Keratinocyte (primary cell): ENCODE measurements around the gene RAB12. TPM values are rescaled to one million over a fixed set of nuclear protein-coding genes. Genes with fewer than 3 reads are reported as not detected.
"Not testable (repeated sequence)": the region's sequence is repeated elsewhere in the genome, so short reads cannot be mapped to it uniquely, and the experiment has no call there.

Experiments
- DNase-seq: peaks from one replicate; pipeline ENCODE4 v3.0.0-alpha.2; 2011; ENCODE audit warnings: low read depth, missing footprints, low spot score
- FAIRE-seq: peaks from 2 replicates; lab custom pipeline; 2011; peaks lifted over from hg19 to GRCh38; lab: Jason Lieb, UNC
- H2AFZ ChIP-seq: 2 replicates; pipeline ENCODE4 v1.6.0; 2012; ENCODE audit warnings: low read length, control low read depth, inconsistent platforms; ENCODE audit not compliant: control insufficient read depth
- H3K27ac ChIP-seq: 2 replicates; pipeline ENCODE4 v1.5.1; 2011; ENCODE audit warnings: low read length; ENCODE audit not compliant: control insufficient read depth, insufficient read depth
- H3K27me3 ChIP-seq: 3 replicates; pipeline ENCODE4 v1.6.0; 2011; ENCODE audit warnings: low read length; ENCODE audit not compliant: control insufficient read depth, insufficient read depth; ENCODE audit errors: extremely low read depth
- H3K36me3 ChIP-seq, 2 experiments: 2 replicates in 1 of 2; 3 replicates in 1 of 2; pipeline ENCODE4 v1.5.1; 2011; ENCODE audit warnings: low read length in 2 of 2, mild to moderate bottlenecking in 1 of 2; ENCODE audit not compliant: control insufficient read depth in 2 of 2, insufficient read depth in 2 of 2; ENCODE audit errors: extremely low read depth in 1 of 2
- H3K4me1 ChIP-seq: 3 replicates; pipeline ENCODE4 v1.5.1; 2011; ENCODE audit warnings: low read length; ENCODE audit not compliant: control insufficient read depth, insufficient read depth; ENCODE audit errors: extremely low read depth
- H3K4me2 ChIP-seq: 3 replicates; pipeline ENCODE4 v1.6.0; 2011; ENCODE audit warnings: low read depth, low read length; ENCODE audit not compliant: control insufficient read depth, insufficient read depth; ENCODE audit errors: extremely low read depth
- H3K4me3 ChIP-seq, 3 experiments: fragments of 200-600 bp in 1 of 3; sonication (generic) in 1 of 3; 2 replicates in 2 of 3; 3 replicates in 1 of 3; pipeline ENCODE4 v1.5.1; 2011 to 2016; ENCODE audit warnings: low read length in 3 of 3, mild to moderate bottlenecking in 3 of 3, control low read depth in 2 of 3, inconsistent platforms in 1 of 3, low read depth in 1 of 3, mixed read lengths in 1 of 3, mixed run types in 1 of 3, moderate library complexity in 1 of 3; ENCODE audit not compliant: control insufficient read depth in 2 of 3, insufficient read depth in 2 of 3; ENCODE audit errors: extremely low read depth in 1 of 3
- H3K79me2 ChIP-seq: 2 replicates; pipeline ENCODE4 v1.6.0; 2012; ENCODE audit warnings: low read length; ENCODE audit not compliant: control insufficient read depth, insufficient read depth
- H3K9ac ChIP-seq: 3 replicates; pipeline ENCODE4 v1.6.0; 2011; ENCODE audit warnings: low read length; ENCODE audit not compliant: control insufficient read depth, insufficient read depth; ENCODE audit errors: extremely low read depth
- H3K9me1 ChIP-seq: 3 replicates; pipeline ENCODE4 v1.6.0; 2011; ENCODE audit warnings: low read length; ENCODE audit not compliant: control insufficient read depth, insufficient read depth; ENCODE audit errors: extremely low read depth
- H3K9me3 ChIP-seq: 2 replicates; pipeline ENCODE4 v1.5.1; 2012; ENCODE audit warnings: low read depth, low read length; ENCODE audit not compliant: control insufficient read depth
- H4K20me1 ChIP-seq: 3 replicates; pipeline ENCODE4 v1.6.0; 2011; ENCODE audit warnings: low read length; ENCODE audit not compliant: control insufficient read depth, insufficient read depth; ENCODE audit errors: extremely low read depth
- EZH2 ChIP-seq: IDR thresholded peaks from one replicate; pipeline ENCODE4 v1.6.1; 2012; ENCODE audit warnings: inconsistent platforms, mild to moderate bottlenecking, low read length, moderate library complexity
- dilution Hi-C: fragments of 300-500 bp; cut with MboI; formaldehyde crosslinking; loops from one replicate; pipeline ENCODE4 v1.7.0; 2020; ENCODE audit warnings: low sequenced_read_pairs; ENCODE audit not compliant: extremely low pct_ligation_motif_present
- polyA plus RNA-seq, 5 experiments: library from polyadenylated mRNA; depleted of rRNA in 3 of 5; stranded (reverse) in 3 of 5; stranded (forward) in 1 of 5; unstranded in 1 of 5; fragments of >200 nt; gene quantifications; 1 replicate in 1 of 5; 2 replicates in 3 of 5; 3 replicates in 1 of 5; pipeline versions ENCODE4 v1.2.1 to v1.2.3, GENCODE V29; 2011 to 2012; ENCODE audit warnings: missing spikeins in 2 of 5, low read depth in 1 of 5, low replicate concordance in 1 of 5
- TF ChIP-seq, protein P1 (sequence below), 3 experiments: IDR thresholded peaks in 1 of 3; conservative IDR thresholded peaks in 1 of 3; optimal IDR thresholded peaks in 1 of 3; 2 replicates in 2 of 3; 3 replicates in 1 of 3; pipeline versions ENCODE3 to v1.5.1; 2011; ENCODE audit warnings: low read length in 3 of 3, mild to moderate bottlenecking in 3 of 3, moderate library complexity in 2 of 3, control low read depth in 1 of 3, inconsistent platforms in 1 of 3; ENCODE audit not compliant: insufficient read depth in 2 of 3; ENCODE audit errors: extremely low read depth in 1 of 3

The RAB12 gene
- polyA plus RNA-seq, 1 donor (not counting 4 experiments of a cell fraction or from before 2014, with no cell fraction given) = 46.4 TPM

DNA sequence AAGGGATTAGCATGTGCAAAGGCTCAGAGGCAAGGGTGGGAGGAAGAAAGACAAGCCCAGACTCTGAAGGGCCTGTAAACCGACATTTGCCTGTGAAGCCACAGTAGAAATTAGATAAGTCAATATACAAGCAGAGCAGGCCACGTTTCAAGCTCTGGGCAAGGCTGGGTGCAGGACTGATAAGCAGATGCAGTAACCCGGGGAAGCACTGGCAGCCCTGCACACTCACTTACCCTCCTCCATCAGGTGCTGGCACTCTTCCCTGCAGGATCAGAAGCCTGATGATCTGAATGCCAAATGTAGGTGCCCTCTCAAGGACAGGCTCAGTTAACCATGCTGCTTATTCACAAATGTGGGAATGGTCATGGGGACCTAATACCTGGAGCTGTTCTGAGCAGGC is 46.3 kb upstream of the RAB12 start:
- no peak overlapping the region for H3K4me3 ChIP-seq
- H3K27me3 ChIP-seq = peaks cover 3% of the 10 kb centered on the region
- peaks cover 3% of the 10 kb centered on the region for H3K4me1 ChIP-seq
- H3K4me2 ChIP-seq = no peak overlapping the region
- no peaks in the 10 kb centered on the region for H3K9me1 ChIP-seq
- no peaks in the 10 kb centered on the region for H3K9me3 ChIP-seq
- FAIRE-seq = no peak
- no peaks in the 10 kb centered on the region for H4K20me1 ChIP-seq
- H2AFZ ChIP-seq = no peak overlapping the region
- TF ChIP-seq, protein P1, sequence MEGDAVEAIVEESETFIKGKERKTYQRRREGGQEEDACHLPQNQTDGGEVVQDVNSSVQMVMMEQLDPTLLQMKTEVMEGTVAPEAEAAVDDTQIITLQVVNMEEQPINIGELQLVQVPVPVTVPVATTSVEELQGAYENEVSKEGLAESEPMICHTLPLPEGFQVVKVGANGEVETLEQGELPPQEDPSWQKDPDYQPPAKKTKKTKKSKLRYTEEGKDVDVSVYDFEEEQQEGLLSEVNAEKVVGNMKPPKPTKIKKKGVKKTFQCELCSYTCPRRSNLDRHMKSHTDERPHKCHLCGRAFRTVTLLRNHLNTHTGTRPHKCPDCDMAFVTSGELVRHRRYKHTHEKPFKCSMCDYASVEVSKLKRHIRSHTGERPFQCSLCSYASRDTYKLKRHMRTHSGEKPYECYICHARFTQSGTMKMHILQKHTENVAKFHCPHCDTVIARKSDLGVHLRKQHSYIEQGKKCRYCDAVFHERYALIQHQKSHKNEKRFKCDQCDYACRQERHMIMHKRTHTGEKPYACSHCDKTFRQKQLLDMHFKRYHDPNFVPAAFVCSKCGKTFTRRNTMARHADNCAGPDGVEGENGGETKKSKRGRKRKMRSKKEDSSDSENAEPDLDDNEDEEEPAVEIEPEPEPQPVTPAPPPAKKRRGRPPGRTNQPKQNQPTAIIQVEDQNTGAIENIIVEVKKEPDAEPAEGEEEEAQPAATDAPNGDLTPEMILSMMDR (optimal IDR thresholded peaks at IDR 0.05 in 1 of 3, IDR thresholded peaks at IDR 0.05 in 1 of 3, conservative IDR thresholded peaks at IDR 0.05 in 1 of 3; ENCODE audit: extremely low read depth in 1 of 3, insufficient read depth in 2 of 3, low read length in 3 of 3) = no peak
- no peak for TF ChIP-seq EZH2
- H3K9ac ChIP-seq = no peak overlapping the region
- no peaks in the 10 kb centered on the region for H3K79me2 ChIP-seq
- DNase-seq = no peak
- dilution Hi-C loops = no loop called here
- H3K27ac ChIP-seq = no peak overlapping the region
- H3K36me3 ChIP-seq = no peaks in the 10 kb centered on the region

DNA sequence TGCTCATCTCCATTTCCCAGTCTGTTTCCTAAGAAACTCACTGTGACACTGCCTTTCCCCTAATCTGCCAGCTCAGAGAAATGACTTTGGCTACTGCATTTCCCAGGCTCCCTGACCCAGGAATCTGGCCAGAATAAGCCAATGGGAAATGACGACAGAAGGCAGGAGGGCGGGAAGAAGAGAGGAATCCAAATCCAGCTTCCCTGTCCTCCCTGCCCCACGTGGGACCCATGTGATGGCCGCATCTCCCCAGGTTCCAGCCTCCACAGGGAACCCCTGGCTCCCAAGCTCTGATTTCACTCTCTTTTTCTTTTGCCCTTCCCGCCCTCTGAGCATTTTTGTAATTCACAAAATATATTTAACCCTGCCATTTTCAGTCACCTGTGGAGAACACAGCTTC is 37.8 kb upstream of the RAB12 start:
- H3K27ac ChIP-seq = no peak overlapping the region
- no peak overlapping the region for H3K4me2 ChIP-seq
- H4K20me1 ChIP-seq = no peaks in the 10 kb centered on the region
- TF ChIP-seq, protein P1 (optimal IDR thresholded peaks at IDR 0.05 in 1 of 3, IDR thresholded peaks at IDR 0.05 in 1 of 3, conservative IDR thresholded peaks at IDR 0.05 in 1 of 3; ENCODE audit: extremely low read depth in 1 of 3, insufficient read depth in 2 of 3, low read length in 3 of 3) = no peak
- no peak for TF ChIP-seq EZH2
- H3K4me1 ChIP-seq = no peaks in the 10 kb centered on the region
- no peaks in the 10 kb centered on the region for H3K36me3 ChIP-seq
- dilution Hi-C loops = no loop called here
- H3K9ac ChIP-seq = no peak overlapping the region
- H2AFZ ChIP-seq = no peak overlapping the region
- H3K9me3 ChIP-seq = no peaks in the 10 kb centered on the region
- H3K27me3 ChIP-seq = no peaks in the 10 kb centered on the region
- no peak overlapping the region for H3K4me3 ChIP-seq
- no peaks in the 10 kb centered on the region for H3K79me2 ChIP-seq
- DNase-seq (no peak), FAIRE-seq (no peak)
- no peaks in the 10 kb centered on the region for H3K9me1 ChIP-seq

GRCh38 chr18:8573766-8574165 is 35.5 kb upstream of the RAB12 start:
- H4K20me1 ChIP-seq, H3K9ac ChIP-seq, FAIRE-seq, H3K4me2 ChIP-seq, H3K4me3 ChIP-seq, H3K36me3 ChIP-seq, dilution Hi-C loops, H3K4me1 ChIP-seq, H3K9me3 ChIP-seq, H3K79me2 ChIP-seq, H3K9me1 ChIP-seq, DNase-seq, H3K27me3 ChIP-seq, H2AFZ ChIP-seq, H3K27ac ChIP-seq: not testable (repeated sequence)
